Endodermal cell (in vitro differentiated cells): ENCODE data around the gene MTF1. TPM values are rescaled to one million over a fixed set of nuclear protein-coding genes. Genes with fewer than 3 reads are reported as not detected.
A peak's percentile ranks its signal among the peaks of the same experiment; 100 is the strongest.

Source experiments
- DNase-seq: peaks from one replicate; pipeline ENCODE4 v3.0.0-alpha.2; 2017
- H3K27ac ChIP-seq: 2 replicates; pipeline ENCODE4 v1.5.1; 2013; ENCODE audit warnings: mild to moderate bottlenecking, low read depth, low read length, moderate library complexity
- H3K27me3 ChIP-seq: 2 replicates; pipeline ENCODE4 v1.6.1; 2013; ENCODE audit warnings: mild to moderate bottlenecking, low read length, moderate library complexity; ENCODE audit not compliant: insufficient read depth, control insufficient read depth, poor library complexity, severe bottlenecking
- H3K36me3 ChIP-seq: 2 replicates; pipeline ENCODE4 v1.7.0; 2013; ENCODE audit warnings: mild to moderate bottlenecking, low read length, moderate library complexity; ENCODE audit not compliant: control insufficient read depth, insufficient read depth
- H3K4me1 ChIP-seq: one replicate; pipeline ENCODE4 v1.7.0; 2013; ENCODE audit warnings: low read length; ENCODE audit not compliant: control insufficient read depth, insufficient read depth
- H3K4me3 ChIP-seq: 2 replicates; pipeline ENCODE4 v1.5.1; 2013; ENCODE audit warnings: mild to moderate bottlenecking, low read length, moderate library complexity
- H3K9ac ChIP-seq: 2 replicates; pipeline ENCODE4 v1.6.1; 2013; ENCODE audit warnings: mild to moderate bottlenecking, low read length, moderate library complexity; ENCODE audit not compliant: poor library complexity, severe bottlenecking; ENCODE audit errors: extremely low read depth
- H3K9me3 ChIP-seq: 2 replicates; pipeline ENCODE4 v1.6.1; 2013; ENCODE audit warnings: mild to moderate bottlenecking, low read length, moderate library complexity; ENCODE audit not compliant: control insufficient read depth
- H3K27ac Mint-ChIP-seq: 2 replicates; pipeline ENCODE4 v1.8.0; 2020; ENCODE audit warnings: mixed read lengths
- H3K27me3 Mint-ChIP-seq: 2 replicates; pipeline ENCODE4 v1.8.0; 2021; ENCODE audit warnings: mild to moderate bottlenecking, mixed read lengths; ENCODE audit not compliant: insufficient read depth
- H3K36me3 Mint-ChIP-seq: 2 replicates; pipeline ENCODE4 v1.8.0; 2020; ENCODE audit warnings: low read depth, mixed read lengths
- H3K4me1 Mint-ChIP-seq: 2 replicates; pipeline ENCODE4 v1.8.0; 2020; ENCODE audit warnings: mixed read lengths
- H3K4me3 Mint-ChIP-seq: 2 replicates; pipeline ENCODE4 v1.8.0; 2020; ENCODE audit warnings: mild to moderate bottlenecking, moderate library complexity, mixed read lengths
- H3K9me3 Mint-ChIP-seq: 2 replicates; pipeline ENCODE4 v1.8.0; 2020; ENCODE audit warnings: mild to moderate bottlenecking, mixed read lengths
- WGBS, 2 experiments: methylation state at CpG; one replicate each; pipeline versions ENCODE4 v1.1.5 to v1.1.7; 2013; ENCODE audit warnings: missing lambda C conversion rate in 2 of 2, mixed read lengths in 1 of 2; ENCODE audit not compliant: insufficient coverage in 1 of 2, insufficient read length in 1 of 2; 5-methylcytosine and 5-hydroxymethylcytosine counted together
- total RNA-seq, 2 donors: library from RNA; stranded (reverse); fragmentation: NEBNext Ultra II Directional in 1 of 2; extraction: Animal tissue kit (Norgen Biotek cat#: 25700) in 1 of 2; gene quantifications; 2 replicates in 1 of 2; 3 replicates in 1 of 2; pipeline ENCODE4 v1.2.1, GENCODE V29; 2021
- TF ChIP-seq, protein P1 (sequence below): fragments of 200-600 bp; sonication (generic); conservative IDR thresholded peaks from 2 replicates; pipeline ENCODE4 v1.5.0; 2021; ENCODE audit warnings: antibody characterized with exemption, mild to moderate bottlenecking

Gene MTF1
- total RNA-seq, 2 donors from 2014 or later, result 16.6 to 17.1 TPM

DNA sequence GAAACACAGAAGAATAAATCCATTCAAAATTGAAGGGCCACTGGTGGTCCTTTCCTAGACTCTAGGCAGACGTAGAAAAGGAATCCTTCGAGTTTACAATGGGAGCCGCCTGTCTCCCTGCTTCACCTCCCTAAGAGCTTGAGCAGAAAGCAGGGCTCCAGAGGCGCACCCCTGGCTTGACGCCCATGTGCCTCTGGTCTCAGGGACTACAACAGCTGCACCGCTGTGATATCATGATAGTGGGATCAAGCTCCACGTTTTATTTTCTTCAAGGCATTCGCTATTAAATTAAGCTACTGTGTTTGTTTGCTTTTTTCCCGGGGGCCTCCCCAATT is 52.2 kb downstream of the MTF1 start:
- peaks cover 16% of the 10 kb centered on the region for H3K4me1 Mint-ChIP-seq
- DNase-seq, result no peak
- H3K4me3 Mint-ChIP-seq, result peak overlapping the region; percentile 80
- no peaks in the 10 kb centered on the region for H3K27me3 ChIP-seq
- peaks cover 60% of the 10 kb centered on the region for H3K36me3 ChIP-seq
- H3K27ac Mint-ChIP-seq, result peak overlapping the region; percentile 81
- H3K9me3 ChIP-seq, result no peaks in the 10 kb centered on the region
- H3K4me1 ChIP-seq, result peaks cover 5% of the 10 kb centered on the region
- TF ChIP-seq, protein P1, sequence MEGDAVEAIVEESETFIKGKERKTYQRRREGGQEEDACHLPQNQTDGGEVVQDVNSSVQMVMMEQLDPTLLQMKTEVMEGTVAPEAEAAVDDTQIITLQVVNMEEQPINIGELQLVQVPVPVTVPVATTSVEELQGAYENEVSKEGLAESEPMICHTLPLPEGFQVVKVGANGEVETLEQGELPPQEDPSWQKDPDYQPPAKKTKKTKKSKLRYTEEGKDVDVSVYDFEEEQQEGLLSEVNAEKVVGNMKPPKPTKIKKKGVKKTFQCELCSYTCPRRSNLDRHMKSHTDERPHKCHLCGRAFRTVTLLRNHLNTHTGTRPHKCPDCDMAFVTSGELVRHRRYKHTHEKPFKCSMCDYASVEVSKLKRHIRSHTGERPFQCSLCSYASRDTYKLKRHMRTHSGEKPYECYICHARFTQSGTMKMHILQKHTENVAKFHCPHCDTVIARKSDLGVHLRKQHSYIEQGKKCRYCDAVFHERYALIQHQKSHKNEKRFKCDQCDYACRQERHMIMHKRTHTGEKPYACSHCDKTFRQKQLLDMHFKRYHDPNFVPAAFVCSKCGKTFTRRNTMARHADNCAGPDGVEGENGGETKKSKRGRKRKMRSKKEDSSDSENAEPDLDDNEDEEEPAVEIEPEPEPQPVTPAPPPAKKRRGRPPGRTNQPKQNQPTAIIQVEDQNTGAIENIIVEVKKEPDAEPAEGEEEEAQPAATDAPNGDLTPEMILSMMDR, result no peak
- H3K9me3 Mint-ChIP-seq, result no peaks in the 10 kb centered on the region
- peak overlapping the region; percentile 90 for H3K4me3 ChIP-seq
- WGBS, 2 experiments, result 22 to 23% methylated on average over 9 of the region's 9 CpGs
- peak overlapping the region; percentile 61 for H3K9ac ChIP-seq
- peaks cover 50% of the 10 kb centered on the region for H3K36me3 Mint-ChIP-seq
- H3K27me3 Mint-ChIP-seq, result no peaks in the 10 kb centered on the region
- no peak overlapping the region for H3K27ac ChIP-seq

DNA sequence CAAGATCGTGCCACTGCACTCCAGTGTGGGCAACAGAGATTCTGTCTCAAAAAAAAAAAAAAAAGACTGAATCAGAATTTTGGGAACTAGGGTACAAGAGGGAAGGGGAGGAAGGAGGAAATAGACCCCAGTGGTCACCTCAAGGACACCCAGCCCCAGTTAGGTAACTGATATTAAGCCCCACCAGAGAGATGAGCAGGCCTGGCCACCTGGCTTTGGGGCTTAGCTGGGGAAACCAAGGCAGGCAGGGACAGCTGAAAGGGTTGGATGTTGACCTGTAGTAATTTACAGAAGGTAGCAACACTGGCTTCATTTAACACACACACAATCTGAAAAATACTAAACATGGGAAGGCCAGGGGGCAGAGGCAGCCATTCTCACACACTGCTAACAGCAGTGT is 57.0 kb downstream of the MTF1 start:
- Mint-ChIP-seq H3K4me1 (peaks cover 2% of the 10 kb centered on the region), H3K27ac (no peak overlapping the region), H3K36me3 (peaks cover 69% of the 10 kb centered on the region), H3K4me3 (no peak overlapping the region), H3K27me3 (no peaks in the 10 kb centered on the region), H3K9me3 (no peaks in the 10 kb centered on the region)
- H3K4me3 ChIP-seq, result no peak overlapping the region
- WGBS, 2 experiments, result 90 to 100% methylated on average over 1 of the region's 1 CpG
- H3K4me1 ChIP-seq, result peaks cover 5% of the 10 kb centered on the region
- H3K27ac ChIP-seq, result no peak overlapping the region
- no peak for DNase-seq
- no peaks in the 10 kb centered on the region for H3K27me3 ChIP-seq
- TF ChIP-seq, protein P1, result no peak
- H3K36me3 ChIP-seq, result peaks cover 53% of the 10 kb centered on the region
- no peaks in the 10 kb centered on the region for H3K9me3 ChIP-seq
- H3K9ac ChIP-seq, result no peak overlapping the region

DNA sequence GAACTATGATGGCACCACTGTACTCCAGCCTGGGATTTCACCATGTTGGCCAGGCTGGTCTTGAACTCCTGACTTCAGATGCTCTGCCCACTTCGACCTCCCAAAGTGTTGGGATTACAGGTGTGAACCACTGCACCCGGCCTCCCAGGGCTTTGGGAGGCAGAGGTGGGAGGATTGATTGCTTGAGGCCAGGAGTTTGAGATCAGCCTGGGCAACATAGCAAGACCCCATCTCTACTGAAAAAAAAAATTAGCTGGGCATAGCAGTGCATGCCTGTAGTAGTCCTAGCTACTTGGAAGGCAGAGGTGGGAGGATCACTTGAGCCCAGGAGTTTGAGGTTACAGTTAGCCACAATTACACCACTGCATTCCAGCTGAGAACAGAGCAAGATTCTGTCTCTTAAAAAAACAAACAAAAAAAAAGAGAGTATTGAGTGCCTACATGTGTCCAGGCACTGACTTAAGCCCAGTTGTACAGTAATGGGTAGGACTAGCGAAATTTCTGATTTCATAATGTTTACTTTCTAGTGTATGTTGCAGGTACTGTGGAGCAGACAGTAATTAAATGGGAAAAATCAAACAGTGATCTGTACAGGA is 61.5 kb downstream of the MTF1 start:
- no peak overlapping the region for H3K27ac Mint-ChIP-seq
- no peaks in the 10 kb centered on the region for H3K9me3 Mint-ChIP-seq
- H3K36me3 Mint-ChIP-seq, result peaks cover 33% of the 10 kb centered on the region
- Histone ChIP-seq H3K9me3 (no peaks in the 10 kb centered on the region), H3K4me1 (no peaks in the 10 kb centered on the region), H3K36me3 (peaks cover 13% of the 10 kb centered on the region), H3K27ac (no peak overlapping the region), H3K27me3 (peaks cover 21% of the 10 kb centered on the region), H3K9ac (no peak overlapping the region), H3K4me3 (no peak overlapping the region)
- WGBS, 2 experiments, result 87 to 100% methylated on average over 1 to 3 of the region's 3 CpGs
- peaks cover 8% of the 10 kb centered on the region for H3K4me1 Mint-ChIP-seq
- H3K27me3 Mint-ChIP-seq, result peaks cover 15% of the 10 kb centered on the region
- no peak for DNase-seq
- H3K4me3 Mint-ChIP-seq, result no peak overlapping the region
- TF ChIP-seq, protein P1, result no peak
